HEK293T (cell line): ENCODE results near the gene PODNL1.

ENCODE experiments used
- BHLHE40 ChIP-seq: fragments of 450-650 bp; IDR thresholded peaks from 2 replicates; pipeline ENCODE4 v1.6.1; 2016; ENCODE audit warnings: mild to moderate bottlenecking, moderate library complexity, borderline replicate concordance
- ELF4 ChIP-seq: fragments of 450-650 bp; IDR thresholded peaks from 2 replicates; pipeline ENCODE4 v1.6.1; 2017; ENCODE audit warnings: antibody characterized with exemption
- FOXA1 ChIP-seq: fragments of 450-650 bp; IDR thresholded peaks from 2 replicates; pipeline ENCODE4 v1.6.1; 2016; ENCODE audit warnings: mild to moderate bottlenecking
- FOXK2 ChIP-seq: fragments of 450-650 bp; IDR thresholded peaks from 2 replicates; pipeline ENCODE4 v1.6.1; 2016; ENCODE audit warnings: mild to moderate bottlenecking
- NFRKB ChIP-seq: fragments of 450-650 bp; IDR thresholded peaks from 2 replicates; pipeline ENCODE4 v1.6.1; 2016; ENCODE audit warnings: mild to moderate bottlenecking, moderate library complexity
- PKNOX1 ChIP-seq: fragments of 450-650 bp; IDR thresholded peaks from 2 replicates; pipeline ENCODE4 v1.6.1; 2016
- SP1 ChIP-seq: fragments of 450-650 bp; IDR thresholded peaks from 2 replicates; pipeline ENCODE4 v1.6.1; 2017
- SUZ12 ChIP-seq: fragments of 450-650 bp; IDR thresholded peaks from 2 replicates; pipeline ENCODE4 v1.6.1; 2016; ENCODE audit warnings: mild to moderate bottlenecking
- ZNF384 ChIP-seq: fragments of 450-650 bp; IDR thresholded peaks from 2 replicates; pipeline ENCODE4 v1.6.1; 2016

- no peak for TF ChIP-seq FOXA1
- no peak for TF ChIP-seq SUZ12
- TF ChIP-seq ZNF384 = no peak
- TF ChIP-seq PKNOX1 = no peak
- TF ChIP-seq ELF4 = no peak
- TF ChIP-seq BHLHE40 = no peak
- TF ChIP-seq FOXK2 = no peak
- TF ChIP-seq NFRKB = no peak
- TF ChIP-seq SP1 = no peak
Measured at GRCh38 chr19:13906910-13907309, 31.3 kb downstream of the PODNL1 start.
